ENCODE data around the gene C1orf226. TPM values are rescaled to one million over a fixed set of nuclear protein-coding genes. Genes with fewer than 3 reads are reported as not detected.

C1orf226 gene
- total and polyA plus RNA-seq, 2 of the 8 experiments (the other 6 are each of a cell fraction or from before 2014, with no cell fraction given) = 8.2 to 18.8 TPM

- no peak for TF ChIP-seq ATF2 (IDR thresholded peaks at IDR 0.05; ENCODE audit: low read length)
- no peak for TF ChIP-seq POLR2AphosphoS5 (IDR thresholded peaks at IDR 0.05; ENCODE audit: low read depth, low read length)
- TF ChIP-seq ZNF274 (IDR thresholded peaks at IDR 0.05; ENCODE audit: borderline replicate concordance, extremely low read depth, low read length) = no peak
- no peak for TF ChIP-seq SIRT6 (IDR thresholded peaks at IDR 0.05; ENCODE audit: low read length)
- TF ChIP-seq E2F6 (IDR thresholded peaks at IDR 0.05) = no peak
These were observed 47.5 kb upstream of the C1orf226 start (continued) for GRCh38 chr1:162333991-162334390.

Measured in H1 (cell line).